Measurements from ENCODE around the gene NR2C2.

NR2C2 gene

GRCh38 chr3:15032650-15033049 is 85.3 kb downstream of the NR2C2 start:
- no peak for DNase-seq (ENCODE audit: low spot score)
- TF ChIP-seq CTCF (IDR thresholded peaks at IDR 0.05; ENCODE audit: extremely low read depth, missing control alignments) = no peak

GRCh38 chr3:15033103-15033502 is 85.7 kb downstream of the NR2C2 start:
- no peak for DNase-seq (ENCODE audit: low spot score)
- no peak for TF ChIP-seq CTCF (IDR thresholded peaks at IDR 0.05; ENCODE audit: extremely low read depth, missing control alignments)

- TF ChIP-seq CTCF (IDR thresholded peaks at IDR 0.05; ENCODE audit: extremely low read depth, missing control alignments) = no peak
- DNase-seq (ENCODE audit: low spot score) = no peak
Measured at GRCh38 chr3:15038306-15038705, 90.9 kb downstream of the NR2C2 start.

- DNase-seq (ENCODE audit: low spot score) = no peak
- no peak for TF ChIP-seq CTCF (IDR thresholded peaks at IDR 0.05; ENCODE audit: extremely low read depth, missing control alignments)
Measured at GRCh38 chr3:15040844-15041243, 93.5 kb downstream of the NR2C2 start.

- no peak for DNase-seq (ENCODE audit: low spot score)
- no peak for TF ChIP-seq CTCF (IDR thresholded peaks at IDR 0.05; ENCODE audit: extremely low read depth, missing control alignments)
Measured at GRCh38 chr3:15041950-15042349, 94.6 kb downstream of the NR2C2 start.

GRCh38 chr3:15042936-15043335 is 95.6 kb downstream of the NR2C2 start:
- TF ChIP-seq CTCF (IDR thresholded peaks at IDR 0.05; ENCODE audit: extremely low read depth, missing control alignments) = no peak
- no peak for DNase-seq (ENCODE audit: low spot score)

GRCh38 chr3:15043408-15044171 is 96.2 kb downstream of the NR2C2 start:
- no peak for DNase-seq (ENCODE audit: low spot score)
- no peak for TF ChIP-seq CTCF (IDR thresholded peaks at IDR 0.05; ENCODE audit: extremely low read depth, missing control alignments)

Data from GM20000 (cell line).